ENCODE data around the gene SEC14L3.
"Not testable (repeated sequence)": the region's sequence is repeated elsewhere in the genome, so short reads cannot be mapped to it uniquely, and the experiment has no call there.

The SEC14L3 gene

GRCh38 chr22:30486118-30486517, 14.3 kb upstream of the SEC14L3 start:
- no peak for DNase-seq (ENCODE audit: low read depth in 2 of 2)

GRCh38 chr22:30485362-30485988, 13.7 kb upstream of the SEC14L3 start:
- DNase-seq (ENCODE audit: low read depth in 2 of 2) = peak; percentile 47 to 57

- DNase-seq (ENCODE audit: low read depth in 2 of 2) = no peak
These were observed 11.4 kb upstream of the SEC14L3 start for GRCh38 chr22:30483169-30483568.

- DNase-seq (ENCODE audit: low read depth in 2 of 2) = no peak
These were observed 9.9 kb upstream of the SEC14L3 start for GRCh38 chr22:30481711-30482110.

GRCh38 chr22:30479981-30480380, 8.2 kb upstream of the SEC14L3 start:
- DNase-seq (ENCODE audit: low read depth in 2 of 2) = no peak

GRCh38 chr22:30474683-30475424, 3.0 kb upstream of the SEC14L3 start:
- DNase-seq (ENCODE audit: low read depth in 2 of 2) = no peak

- DNase-seq (ENCODE audit: low read depth in 2 of 2) = no peak
These were observed 2.3 kb upstream of the SEC14L3 start for GRCh38 chr22:30474121-30474520.

GRCh38 chr22:30472994-30473720, 1.3 kb upstream of the SEC14L3 start:
- DNase-seq (ENCODE audit: low read depth in 2 of 2) = no peak

- no peak for DNase-seq (ENCODE audit: low read depth in 2 of 2)
These were observed 1.2 kb downstream of the SEC14L3 start for GRCh38 chr22:30470655-30471054.

- no peak for DNase-seq (ENCODE audit: low read depth in 2 of 2)
These were observed 2.7 kb downstream of the SEC14L3 start for GRCh38 chr22:30469165-30469564.

- not testable (repeated sequence) for DNase-seq (ENCODE audit: low read depth in 2 of 2)
These were observed 11.3 kb downstream of the SEC14L3 start for GRCh38 chr22:30460555-30460954.

GRCh38 chr22:30460147-30460546, 11.7 kb downstream of the SEC14L3 start:
- DNase-seq (ENCODE audit: low read depth in 2 of 2) = no peak

GRCh38 chr22:30459181-30460052, 12.4 kb downstream of the SEC14L3 start:
- DNase-seq (ENCODE audit: low read depth in 2 of 2) = no peak

GRCh38 chr22:30457981-30458380, 13.8 kb downstream of the SEC14L3 start:
- no peak for DNase-seq (ENCODE audit: low read depth in 2 of 2)

GRCh38 chr22:30455075-30455840, 16.6 kb downstream of the SEC14L3 start:
- no peak for DNase-seq (ENCODE audit: low read depth in 2 of 2)

GRCh38 chr22:30453731-30454510, 17.9 kb downstream of the SEC14L3 start:
- no peak for DNase-seq (ENCODE audit: low read depth in 2 of 2)

GRCh38 chr22:30452861-30453260, 19.0 kb downstream of the SEC14L3 start:
- no peak for DNase-seq (ENCODE audit: low read depth in 2 of 2)

- DNase-seq (ENCODE audit: low read depth in 2 of 2) = not testable (repeated sequence)
These were observed 20.3 kb downstream of the SEC14L3 start for GRCh38 chr22:30451488-30451887.

GRCh38 chr22:30447656-30448055, 24.2 kb downstream of the SEC14L3 start:
- no peak for DNase-seq (ENCODE audit: low read depth in 2 of 2)

GRCh38 chr22:30445438-30446145, 26.2 kb downstream of the SEC14L3 start:
- no peak for DNase-seq (ENCODE audit: low read depth in 2 of 2)
